Hepatocyte (in vitro differentiated cells): Measurements from ENCODE around the gene JAKMIP3. TPM values are rescaled to one million over a fixed set of nuclear protein-coding genes. Genes with fewer than 3 reads are reported as not detected.

Source experiments
- DNase-seq: peaks from one replicate; pipeline ENCODE4 v3.0.0-alpha.2; 2016; ENCODE audit warnings: low spot score
- H2AFZ ChIP-seq: fragments of 200-600 bp; sonication (generic); 2 replicates; pipeline ENCODE4 v1.6.0; 2016; ENCODE audit warnings: antibody characterized with exemption, mild to moderate bottlenecking
- H3K27ac ChIP-seq: fragments of 200-600 bp; sonication (generic); 2 replicates; pipeline ENCODE4 v1.5.1; 2016; ENCODE audit warnings: mild to moderate bottlenecking
- H3K27me3 ChIP-seq: fragments of 200-600 bp; sonication (generic); 2 replicates; pipeline ENCODE4 v1.6.1; 2016
- H3K36me3 ChIP-seq: fragments of 200-600 bp; sonication (generic); replicated peaks from 2 replicates; pipeline ENCODE4 v1.5.1; 2016; ENCODE audit warnings: low read depth; ENCODE audit not compliant: insufficient read depth
- H3K4me1 ChIP-seq: fragments of 200-600 bp; sonication (generic); 2 replicates; pipeline ENCODE4 v1.5.1; 2016; ENCODE audit warnings: mild to moderate bottlenecking, moderate library complexity; ENCODE audit not compliant: insufficient read depth
- H3K4me2 ChIP-seq: fragments of 200-600 bp; sonication (generic); 2 replicates; pipeline ENCODE4 v1.6.0; 2016
- H3K4me3 ChIP-seq: fragments of 200-600 bp; sonication (generic); 2 replicates; pipeline ENCODE4 v1.5.1; 2016; ENCODE audit warnings: mild to moderate bottlenecking
- H3K79me2 ChIP-seq: fragments of 200-600 bp; sonication (generic); 2 replicates; pipeline ENCODE4 v1.6.0; 2017; ENCODE audit warnings: mild to moderate bottlenecking
- H3K9me2 ChIP-seq: fragments of 200-600 bp; sonication (generic); replicated peaks from 2 replicates; pipeline ENCODE4 v1.6.0; 2017; ENCODE audit warnings: mild to moderate bottlenecking; ENCODE audit not compliant: insufficient read depth
- H3K9me3 ChIP-seq: fragments of 200-600 bp; sonication (generic); 2 replicates; pipeline ENCODE4 v1.5.1; 2016; ENCODE audit warnings: low read depth, mild to moderate bottlenecking
- H4K20me1 ChIP-seq: fragments of 200-600 bp; sonication (generic); 2 replicates; pipeline ENCODE4 v1.6.0; 2016; ENCODE audit warnings: mild to moderate bottlenecking; ENCODE audit not compliant: insufficient read depth, poor library complexity, severe bottlenecking
- EZH2 ChIP-seq: fragments of 200-600 bp; sonication (generic); IDR thresholded peaks from 2 replicates; pipeline ENCODE4 v1.6.1; 2016; ENCODE audit warnings: antibody characterized with exemption, mild to moderate bottlenecking, borderline replicate concordance
- EZH2phosphoT487 ChIP-seq: fragments of 200-600 bp; sonication (generic); IDR thresholded peaks from one replicate; pipeline ENCODE4 v1.6.1; 2018; ENCODE audit warnings: antibody characterized with exemption, mild to moderate bottlenecking, low read depth, moderate library complexity; ENCODE audit not compliant: unreplicated experiment, severe bottlenecking
- WGBS: methylation state at CpG from one replicate; pipeline ENCODE4 v1.1.6; 2016; ENCODE audit warnings: low lambda C conversion rate; ENCODE audit errors: missing lambda C conversion rate; 5-methylcytosine and 5-hydroxymethylcytosine counted together
- polyA plus RNA-seq: library from polyadenylated mRNA; unstranded; fragments of >200 nt; fragmentation: Nextera tagmentation; extraction: Ambion mirVana; gene quantifications from 2 replicates; pipeline ENCODE4 v1.2.1, GENCODE V29; 2016
- total RNA-seq: library from RNA; depleted of rRNA; stranded (reverse); fragments of >200 nt; gene quantifications from 2 replicates; pipeline ENCODE4 v1.2.3, GENCODE V29; 2014
- TF ChIP-seq, protein P1 (sequence below): fragments of 200-600 bp; sonication (generic); IDR thresholded peaks from 2 replicates; pipeline ENCODE4 v1.5.1; 2016; ENCODE audit warnings: antibody characterized with exemption, mild to moderate bottlenecking; ENCODE audit not compliant: poor library complexity

The JAKMIP3 gene
- total and polyA plus RNA-seq, 2 experiments from 2014 or later, result 0.02 to 0.10 TPM

DNA sequence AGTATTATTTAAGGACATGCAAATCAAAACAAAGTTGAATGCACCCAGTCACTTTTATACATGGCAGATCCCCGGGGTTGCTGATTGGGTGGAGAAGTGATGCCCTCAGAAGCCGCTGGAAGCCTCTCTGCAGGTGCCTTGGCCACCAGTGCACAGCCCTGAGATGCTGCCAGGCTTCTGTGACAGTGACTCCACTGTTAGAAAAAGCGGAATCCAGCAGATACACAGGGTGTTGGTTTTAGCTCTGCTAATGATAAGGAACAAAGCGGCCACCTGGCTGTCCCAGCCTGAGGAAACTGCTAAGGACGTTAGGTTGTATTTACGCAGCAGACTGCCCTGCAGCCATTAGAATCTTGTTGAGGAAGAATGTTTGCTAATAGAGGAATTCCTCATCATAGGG, 47.5 kb downstream of the JAKMIP3 start:
- Histone ChIP-seq H3K27me3 (peaks cover 17% of the 10 kb centered on the region), H3K36me3 (no peaks in the 10 kb centered on the region), H3K9me2 (no peaks in the 10 kb centered on the region), H3K27ac (no peak overlapping the region), H3K79me2 (no peaks in the 10 kb centered on the region), H3K9me3 (no peaks in the 10 kb centered on the region), H3K4me2 (no peak overlapping the region), H3K4me1 (no peaks in the 10 kb centered on the region), H2AFZ (no peak overlapping the region), H4K20me1 (no peaks in the 10 kb centered on the region), H3K4me3 (no peak overlapping the region)
- no peak for DNase-seq
- TF ChIP-seq, protein P1, sequence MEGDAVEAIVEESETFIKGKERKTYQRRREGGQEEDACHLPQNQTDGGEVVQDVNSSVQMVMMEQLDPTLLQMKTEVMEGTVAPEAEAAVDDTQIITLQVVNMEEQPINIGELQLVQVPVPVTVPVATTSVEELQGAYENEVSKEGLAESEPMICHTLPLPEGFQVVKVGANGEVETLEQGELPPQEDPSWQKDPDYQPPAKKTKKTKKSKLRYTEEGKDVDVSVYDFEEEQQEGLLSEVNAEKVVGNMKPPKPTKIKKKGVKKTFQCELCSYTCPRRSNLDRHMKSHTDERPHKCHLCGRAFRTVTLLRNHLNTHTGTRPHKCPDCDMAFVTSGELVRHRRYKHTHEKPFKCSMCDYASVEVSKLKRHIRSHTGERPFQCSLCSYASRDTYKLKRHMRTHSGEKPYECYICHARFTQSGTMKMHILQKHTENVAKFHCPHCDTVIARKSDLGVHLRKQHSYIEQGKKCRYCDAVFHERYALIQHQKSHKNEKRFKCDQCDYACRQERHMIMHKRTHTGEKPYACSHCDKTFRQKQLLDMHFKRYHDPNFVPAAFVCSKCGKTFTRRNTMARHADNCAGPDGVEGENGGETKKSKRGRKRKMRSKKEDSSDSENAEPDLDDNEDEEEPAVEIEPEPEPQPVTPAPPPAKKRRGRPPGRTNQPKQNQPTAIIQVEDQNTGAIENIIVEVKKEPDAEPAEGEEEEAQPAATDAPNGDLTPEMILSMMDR, result no peak
- TF ChIP-seq EZH2 (no peak), EZH2phosphoT487 (no peak)
- 34% methylated on average over 6 of the region's 6 CpGs for WGBS

DNA sequence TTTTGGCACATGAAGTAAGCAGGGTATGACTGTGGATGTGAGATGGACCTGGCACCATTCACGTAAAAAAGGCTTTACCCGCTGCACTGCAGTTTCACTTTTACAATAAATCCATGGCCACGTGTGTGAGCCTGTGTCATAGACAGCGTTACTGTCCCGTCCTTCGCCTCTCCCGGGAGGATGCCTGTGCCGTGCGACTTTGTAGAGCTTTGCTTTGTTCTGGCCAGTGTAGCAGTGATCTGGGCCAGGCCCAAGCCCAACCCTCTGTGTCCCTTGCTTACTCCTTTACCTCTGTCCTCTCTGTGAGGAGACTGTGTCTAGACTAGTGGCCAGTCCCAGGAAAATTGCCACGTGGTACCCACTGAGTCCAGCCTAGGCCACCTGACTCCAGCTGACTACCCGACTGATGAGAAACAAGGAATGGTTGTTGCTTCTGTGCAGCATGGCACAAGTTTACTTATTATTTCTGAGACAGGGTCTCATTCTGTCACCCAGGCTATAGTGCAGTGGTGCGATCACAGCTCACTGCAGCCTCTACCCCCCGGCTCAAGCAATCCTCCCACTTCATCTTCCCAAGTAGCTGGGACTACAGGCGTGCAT, 48.1 kb downstream of the JAKMIP3 start:
- Histone ChIP-seq H2AFZ (no peak overlapping the region), H3K4me3 (no peak overlapping the region), H3K79me2 (no peaks in the 10 kb centered on the region), H3K27me3 (peaks cover 17% of the 10 kb centered on the region), H3K4me1 (no peaks in the 10 kb centered on the region), H3K9me3 (no peaks in the 10 kb centered on the region), H4K20me1 (no peaks in the 10 kb centered on the region), H3K36me3 (no peaks in the 10 kb centered on the region), H3K9me2 (no peaks in the 10 kb centered on the region), H3K27ac (no peak overlapping the region), H3K4me2 (no peak overlapping the region)
- 84% methylated on average over 14 of the region's 14 CpGs for WGBS
- no peak for DNase-seq
- TF ChIP-seq, protein P1, result no peak
- TF ChIP-seq EZH2phosphoT487, result no peak

GRCh38 chr10:132114953-132115520, 49.3 kb downstream of the JAKMIP3 start:
- Histone ChIP-seq H3K4me1 (no peaks in the 10 kb centered on the region), H3K79me2 (no peaks in the 10 kb centered on the region), H2AFZ (no peak overlapping the region), H3K9me2 (no peaks in the 10 kb centered on the region), H3K27ac (no peak overlapping the region), H3K27me3 (peaks cover 17% of the 10 kb centered on the region), H4K20me1 (no peaks in the 10 kb centered on the region), H3K36me3 (no peaks in the 10 kb centered on the region), H3K4me3 (no peak overlapping the region), H3K9me3 (no peaks in the 10 kb centered on the region), H3K4me2 (no peak overlapping the region)
- 96% methylated on average over 24 of the region's 24 CpGs for WGBS
- no peak for DNase-seq
- TF ChIP-seq, protein P1, result no peak
- TF ChIP-seq EZH2 (no peak), EZH2phosphoT487 (no peak)

Other genes starting within 250 kb of the JAKMIP3 start
- gene PPP2R2D, start 164.9 kb upstream of the JAKMIP3 start, total RNA-seq, result 32.1 and 38.0 TPM in 2 replicates
- gene PPP2R2D, start 164.9 kb upstream of the JAKMIP3 start, polyA plus RNA-seq, result 25.9 and 27.8 TPM in 2 replicates
- gene BNIP3, start 84.0 kb upstream of the JAKMIP3 start, total RNA-seq, result 93.2 and 112 TPM in 2 replicates
- 82.4 and 89.5 TPM in 2 replicates for gene BNIP3, start 84.0 kb upstream of the JAKMIP3 start, polyA plus RNA-seq
- 2.8 and 4.1 TPM in 2 replicates for gene DPYSL4, start 121.0 kb downstream of the JAKMIP3 start, total RNA-seq
- gene DPYSL4, start 121.0 kb downstream of the JAKMIP3 start, polyA plus RNA-seq, result 1.8 and 2.1 TPM in 2 replicates
- gene STK32C, start 242.0 kb downstream of the JAKMIP3 start, total RNA-seq, result 4.8 and 7.9 TPM in 2 replicates
- 9.6 and 12.2 TPM in 2 replicates for gene STK32C, start 242.0 kb downstream of the JAKMIP3 start, polyA plus RNA-seq